Measurements from ENCODE around the gene NGDN.

DNA sequence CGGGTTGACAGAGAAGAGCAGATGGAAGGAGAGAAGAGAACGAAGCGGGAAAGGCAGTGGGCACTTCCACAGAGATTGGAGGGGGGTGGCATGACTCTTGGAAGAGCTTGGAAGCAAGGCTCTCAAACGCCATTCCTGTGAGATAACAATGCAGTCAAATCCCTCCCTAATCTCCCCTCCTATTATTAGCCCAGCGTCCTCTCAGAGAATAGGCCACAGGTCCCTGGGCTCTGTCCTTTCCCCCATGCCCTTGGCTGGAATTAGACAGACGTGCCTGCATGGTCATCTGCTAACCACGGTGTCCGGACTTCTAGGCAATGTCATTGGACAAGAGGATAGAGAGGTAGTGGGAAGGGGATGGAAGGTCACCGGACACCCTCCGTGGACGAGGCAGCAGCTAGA lies 26.1 kb upstream of the NGDN start:
- TF ChIP-seq, protein P1, sequence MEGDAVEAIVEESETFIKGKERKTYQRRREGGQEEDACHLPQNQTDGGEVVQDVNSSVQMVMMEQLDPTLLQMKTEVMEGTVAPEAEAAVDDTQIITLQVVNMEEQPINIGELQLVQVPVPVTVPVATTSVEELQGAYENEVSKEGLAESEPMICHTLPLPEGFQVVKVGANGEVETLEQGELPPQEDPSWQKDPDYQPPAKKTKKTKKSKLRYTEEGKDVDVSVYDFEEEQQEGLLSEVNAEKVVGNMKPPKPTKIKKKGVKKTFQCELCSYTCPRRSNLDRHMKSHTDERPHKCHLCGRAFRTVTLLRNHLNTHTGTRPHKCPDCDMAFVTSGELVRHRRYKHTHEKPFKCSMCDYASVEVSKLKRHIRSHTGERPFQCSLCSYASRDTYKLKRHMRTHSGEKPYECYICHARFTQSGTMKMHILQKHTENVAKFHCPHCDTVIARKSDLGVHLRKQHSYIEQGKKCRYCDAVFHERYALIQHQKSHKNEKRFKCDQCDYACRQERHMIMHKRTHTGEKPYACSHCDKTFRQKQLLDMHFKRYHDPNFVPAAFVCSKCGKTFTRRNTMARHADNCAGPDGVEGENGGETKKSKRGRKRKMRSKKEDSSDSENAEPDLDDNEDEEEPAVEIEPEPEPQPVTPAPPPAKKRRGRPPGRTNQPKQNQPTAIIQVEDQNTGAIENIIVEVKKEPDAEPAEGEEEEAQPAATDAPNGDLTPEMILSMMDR (IDR thresholded peaks at IDR 0.05 in 2 of 3, conservative IDR thresholded peaks at IDR 0.05 in 1 of 3; ENCODE audit: borderline replicate concordance in 1 of 3, insufficient read depth in 1 of 3, low read depth in 2 of 3, low read length in 2 of 3) = no peak
- TF ChIP-seq POLR2AphosphoS5 (IDR thresholded peaks at IDR 0.05; ENCODE audit: low read depth, low read length) (no peak), POLR2A (IDR thresholded peaks at IDR 0.05; ENCODE audit: borderline replicate concordance, extremely low read depth, insufficient read depth, insufficient read length) (no peak), EZH2 (IDR thresholded peaks at IDR 0.05) (no peak), RAD21 (IDR thresholded peaks at IDR 0.05; ENCODE audit: low read depth) (no peak), FOSL1 (IDR thresholded peaks at IDR 0.05; ENCODE audit: low read depth) (no peak)

All from HCT116 (cell line).